Right hindlimb (tissue), 1 donor: ENCODE measurements around the gene FGD5.

ENCODE experiments used
- DNase-seq: peaks from one replicate; pipeline ENCODE4 v3.0.0-alpha.2; 2018

FGD5 gene

GRCh38 chr3:14941871-14942270, 123.1 kb downstream of the FGD5 start:
- DNase-seq, result no peak

- DNase-seq, result no peak
These were observed 124.3 kb downstream of the FGD5 start for GRCh38 chr3:14943042-14943441.

DNA sequence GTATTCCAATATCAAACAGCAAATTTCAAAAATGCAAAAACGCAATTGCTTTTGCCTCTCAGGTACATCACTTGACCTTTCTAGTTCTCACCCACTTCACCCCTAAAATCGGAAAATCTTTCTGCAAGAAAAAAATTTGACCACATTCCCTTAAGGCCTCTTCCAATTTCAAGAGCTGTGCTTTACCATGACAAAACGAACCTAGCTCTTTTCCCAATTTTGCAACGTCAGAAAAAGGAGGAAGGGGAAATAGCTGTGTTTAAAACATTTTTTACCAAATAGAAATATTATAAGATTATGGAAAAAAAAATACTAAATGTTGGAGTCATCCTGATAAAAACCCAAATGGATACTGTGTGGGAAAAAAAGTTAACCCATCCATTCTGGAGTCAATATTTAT, 127.5 kb downstream of the FGD5 start:
- no peak for DNase-seq

GRCh38 chr3:14946739-14947099, 128.0 kb downstream of the FGD5 start:
- no peak for DNase-seq

- DNase-seq, result peak; percentile 90
These were observed 128.5 kb downstream of the FGD5 start, which contains the start of gene NR2C2 for GRCh38 chr3:14947100-14947885. NR2C2 (plus strand) TSS chr3:14947583; CDS start chr3:15003915, 56,332 bp downstream.

GRCh38 chr3:14947886-14948608, 129.3 kb downstream of the FGD5 start:
- peak; percentile 99 for DNase-seq

DNA sequence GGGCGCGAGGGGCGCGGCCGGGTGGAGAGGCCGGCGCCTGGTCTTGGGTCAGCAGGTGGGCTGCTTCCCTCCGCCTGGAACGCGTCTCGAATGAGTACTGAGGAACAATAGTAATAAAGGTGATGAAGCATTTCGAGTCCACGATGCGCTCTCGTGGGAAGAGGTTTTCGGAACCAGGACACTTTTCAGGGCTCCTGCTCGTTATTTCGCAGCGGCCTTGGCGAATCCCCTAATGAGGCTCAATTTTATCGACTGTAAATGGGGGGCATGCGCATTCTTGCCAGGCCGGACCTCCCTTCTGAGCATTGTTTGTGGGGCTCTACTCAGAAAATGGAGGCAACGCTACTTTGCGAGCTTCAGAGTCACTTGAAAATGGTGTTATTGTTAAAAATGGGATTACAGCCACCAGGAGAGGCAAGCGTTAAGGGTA, 129.9 kb downstream of the FGD5 start:
- DNase-seq, result no peak

GRCh38 chr3:14949126-14949525, 130.4 kb downstream of the FGD5 start:
- peak; percentile 24 for DNase-seq

DNA sequence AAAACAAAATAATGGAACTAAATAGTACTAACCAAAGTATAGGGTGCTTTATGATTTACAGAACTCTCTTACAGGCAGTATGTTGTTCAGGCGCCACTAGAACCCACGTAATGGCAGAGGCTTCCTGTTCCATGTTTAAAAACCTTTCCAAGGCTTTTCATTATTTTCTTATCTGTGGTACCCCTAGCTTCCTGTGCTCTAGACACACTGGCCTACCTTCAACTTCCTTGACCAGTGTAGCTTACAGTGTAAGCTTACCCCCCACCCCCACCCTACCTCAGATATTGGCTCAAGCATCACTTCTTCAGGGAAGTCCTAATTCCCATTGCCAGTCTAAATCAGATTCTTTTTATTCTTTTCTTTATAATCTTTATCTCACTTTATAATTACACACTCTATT, 131.5 kb downstream of the FGD5 start:
- DNase-seq, result no peak

GRCh38 chr3:14957153-14957552, 138.4 kb downstream of the FGD5 start:
- no peak for DNase-seq

DNA sequence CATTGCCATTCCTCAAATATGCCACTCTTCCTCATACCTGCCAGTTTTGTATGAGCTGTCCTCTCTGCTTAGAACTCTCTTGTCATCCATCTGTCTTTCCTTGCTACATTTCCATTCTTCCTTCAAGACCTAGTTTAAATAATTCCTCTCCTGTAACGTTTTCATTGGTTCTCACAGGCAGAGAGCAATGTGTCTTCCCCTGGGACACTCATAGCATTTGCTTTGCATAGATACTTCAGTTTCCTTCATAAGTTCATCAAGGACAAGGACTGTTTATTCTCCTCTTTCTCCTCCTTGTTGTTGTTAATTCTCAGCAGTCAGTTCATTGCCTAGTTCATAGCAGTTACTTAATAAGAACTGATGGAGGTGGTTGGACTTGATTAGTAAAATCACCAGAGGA, 139.2 kb downstream of the FGD5 start:
- no peak for DNase-seq

GRCh38 chr3:14959359-14959943, 140.7 kb downstream of the FGD5 start:
- no peak for DNase-seq

DNA sequence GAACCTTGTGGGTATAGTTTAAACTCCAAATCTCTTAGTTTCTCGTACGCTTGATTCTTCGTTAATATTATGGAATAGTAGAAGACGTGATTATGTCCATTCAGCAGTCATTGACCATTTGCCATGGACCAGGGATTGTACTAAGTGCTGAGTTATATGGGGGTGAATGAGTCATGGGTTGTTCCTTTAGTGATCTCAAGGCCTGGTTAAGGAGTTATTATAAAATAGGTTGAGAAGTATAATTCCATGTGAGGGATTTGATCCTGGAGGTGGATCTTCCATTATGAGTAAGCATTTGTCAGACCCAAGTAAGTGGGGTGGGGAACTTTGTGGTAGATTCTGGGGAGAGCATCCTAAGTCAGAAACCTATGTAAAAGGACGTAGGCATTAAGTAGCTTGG, 144.0 kb downstream of the FGD5 start:
- no peak for DNase-seq

GRCh38 chr3:14967285-14967684, 148.5 kb downstream of the FGD5 start:
- DNase-seq, result no peak

- no peak for DNase-seq
These were observed 150.9 kb downstream of the FGD5 start for GRCh38 chr3:14969671-14970070.

DNA sequence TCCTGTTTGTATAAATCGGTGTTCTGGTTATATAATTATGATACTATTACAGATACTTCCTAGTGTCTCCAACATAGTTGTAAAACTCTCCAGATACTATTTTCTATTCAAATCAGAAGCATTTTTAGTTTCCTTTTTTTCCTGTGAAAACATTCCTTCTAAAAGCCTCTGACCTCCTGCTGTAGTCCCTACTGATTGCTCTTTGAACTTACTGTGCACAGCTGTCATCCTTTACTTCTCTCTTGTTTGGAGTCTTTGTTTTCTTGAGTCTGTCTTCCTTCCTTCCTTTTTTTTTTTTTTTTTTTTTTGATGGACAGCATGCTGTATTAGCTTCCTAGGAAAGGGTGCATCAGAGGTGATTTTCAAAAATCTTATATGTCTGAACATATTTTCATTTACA, 157.6 kb downstream of the FGD5 start:
- DNase-seq, result no peak

- no peak for DNase-seq
These were observed 161.9 kb downstream of the FGD5 start for GRCh38 chr3:14980689-14981088.
